Stimulated activated CD4-positive, alpha-beta T cell treated with anti-CD3 and anti-CD28 coated beads, Interleukin-4, amount 100 ng/mL, for 48 hours (primary cell): ENCODE data around the gene METTL21A.
"Not testable (repeated sequence)": the region's sequence is repeated elsewhere in the genome, so short reads cannot be mapped to it uniquely, and the experiment has no call there.

Experiments used
- DNase-seq, 2 donors: peaks; one replicate each; pipeline ENCODE4 v3.0.0-alpha.2; 2020; ENCODE audit warnings: low read depth in 2 of 2

Gene METTL21A

DNA sequence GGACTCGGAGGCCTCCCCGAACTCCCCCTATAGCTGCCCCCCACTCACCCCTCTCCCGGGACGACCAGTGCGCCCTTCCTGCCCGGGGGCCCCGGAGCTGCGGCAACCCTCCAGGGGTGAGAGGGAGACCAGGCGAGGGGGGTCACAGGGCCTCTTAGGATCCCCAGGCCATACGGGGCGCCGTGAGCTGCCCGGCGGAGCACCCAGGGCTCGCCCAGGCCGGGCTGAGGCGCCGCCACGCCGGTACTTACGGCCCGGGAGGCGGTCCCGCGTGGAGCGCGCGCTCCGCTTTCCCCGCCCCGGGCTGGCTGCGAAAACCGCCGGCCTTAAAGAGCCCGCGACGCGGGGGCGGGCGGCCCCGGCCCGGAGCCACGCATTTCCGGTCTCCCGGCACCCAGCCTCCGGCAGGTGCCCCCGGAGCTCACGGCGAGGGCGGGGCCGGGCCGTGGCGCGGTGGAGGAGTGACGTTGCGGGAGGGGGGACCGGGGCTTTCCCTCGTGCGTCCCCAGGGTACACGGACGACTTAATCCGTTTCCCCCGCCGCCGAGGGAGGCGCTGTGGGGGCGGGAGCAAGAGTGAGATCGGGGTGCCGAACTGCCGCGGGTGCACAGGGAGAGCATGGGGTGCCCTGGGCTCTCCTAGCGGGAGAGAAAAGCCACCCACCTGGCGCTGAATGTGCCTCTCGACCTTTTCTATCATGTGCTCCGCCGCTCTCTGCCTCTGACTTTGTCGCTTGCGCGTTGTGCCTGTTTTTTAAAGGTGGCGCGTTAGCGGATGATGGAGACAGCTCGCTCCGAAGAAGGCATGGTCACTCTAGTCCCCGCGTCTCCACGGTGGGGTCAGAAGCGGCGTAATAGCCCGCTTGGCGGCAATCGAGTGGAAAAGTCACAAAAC is at the start of gene METTL21A:
Gene METTL21A (minus strand): TSS at position 381 of the 894 bp plus-strand sequence. CDS start 1,019 bp downstream, outside the sequence.
- peak; percentile 82 to 91 for DNase-seq

DNA sequence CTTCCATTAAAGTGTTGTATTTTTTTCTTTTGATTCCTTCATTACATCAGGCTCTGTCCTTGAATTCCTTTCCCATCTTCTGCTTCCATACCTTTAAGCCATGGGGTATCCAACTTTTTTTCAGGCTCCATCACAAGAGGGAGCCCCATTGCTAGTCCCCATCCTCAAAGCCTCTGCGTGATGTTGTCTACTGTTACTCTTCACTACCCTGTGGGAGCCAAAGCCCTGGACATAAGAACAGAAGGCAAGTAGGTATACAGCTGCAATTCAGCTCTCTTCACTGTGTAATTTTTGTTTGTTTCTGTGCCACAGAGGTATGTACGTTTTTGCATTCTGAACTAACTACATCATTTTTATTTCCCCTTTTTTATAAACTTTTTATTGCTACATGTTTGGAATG is 49.6 kb upstream of the METTL21A start:
- no peak for DNase-seq

DNA sequence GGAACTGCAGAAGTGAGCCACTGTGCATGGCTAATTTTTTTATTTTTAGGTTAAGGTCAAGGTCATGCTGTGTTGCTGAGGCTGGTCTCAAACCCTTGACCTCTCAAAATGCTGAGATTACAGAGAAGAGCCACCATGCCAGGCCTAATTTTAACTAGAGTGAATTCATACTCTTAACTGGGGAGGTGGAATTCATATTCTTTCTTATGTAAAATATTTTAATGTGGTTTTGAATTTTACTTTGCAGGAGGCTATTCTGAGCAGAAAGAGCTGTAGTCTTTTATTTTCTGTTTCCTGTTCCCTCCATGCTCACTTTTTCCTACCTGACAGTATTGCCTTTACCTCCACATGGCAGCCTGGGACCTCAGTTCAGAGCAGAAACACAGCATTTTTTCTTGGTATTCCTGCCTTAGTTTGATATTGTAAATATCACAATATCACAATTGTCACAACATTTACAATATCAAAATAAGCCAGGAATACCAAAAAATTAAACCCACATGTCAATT is 49.1 kb upstream of the METTL21A start:
- DNase-seq: no peak

DNA sequence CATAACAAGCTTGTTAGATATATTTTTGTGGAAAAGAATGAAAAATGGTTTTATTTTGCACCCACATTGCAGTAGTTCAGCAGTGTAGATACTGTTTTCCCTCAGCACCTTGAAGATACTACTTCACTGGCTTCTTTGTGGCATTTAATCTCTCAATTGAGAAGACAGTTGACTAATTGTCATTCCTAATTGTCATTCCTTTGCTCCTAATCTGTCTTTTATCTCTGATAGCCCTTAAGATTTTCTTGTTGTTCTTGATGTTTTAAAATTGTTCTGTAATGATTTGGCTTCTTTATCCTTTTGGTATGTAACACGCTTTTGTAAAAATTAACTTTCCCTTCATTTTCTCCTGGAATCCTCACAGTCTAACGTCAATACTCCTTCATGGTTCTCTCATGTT is 48.2 kb upstream of the METTL21A start:
- no peak for DNase-seq

DNA sequence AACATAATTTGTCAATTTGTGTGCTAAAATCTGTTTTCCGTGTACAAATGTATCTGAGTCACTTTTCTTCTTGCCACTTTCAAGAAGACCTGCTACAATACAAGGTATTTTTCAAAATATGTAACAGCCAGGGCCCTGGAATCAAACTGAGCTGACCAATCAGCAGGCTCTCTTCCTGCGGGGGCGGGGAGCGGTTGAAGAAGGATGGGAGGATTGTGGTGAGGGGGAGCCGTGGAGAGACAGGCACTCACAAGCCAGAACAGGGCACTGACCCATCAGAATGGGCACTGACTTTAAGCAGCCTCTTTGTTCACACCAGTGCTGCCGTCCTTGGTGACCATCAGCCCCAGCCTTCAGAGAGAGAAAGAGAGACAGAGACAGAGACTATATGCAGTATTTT is 45.7 kb upstream of the METTL21A start:
- no peak for DNase-seq

DNA sequence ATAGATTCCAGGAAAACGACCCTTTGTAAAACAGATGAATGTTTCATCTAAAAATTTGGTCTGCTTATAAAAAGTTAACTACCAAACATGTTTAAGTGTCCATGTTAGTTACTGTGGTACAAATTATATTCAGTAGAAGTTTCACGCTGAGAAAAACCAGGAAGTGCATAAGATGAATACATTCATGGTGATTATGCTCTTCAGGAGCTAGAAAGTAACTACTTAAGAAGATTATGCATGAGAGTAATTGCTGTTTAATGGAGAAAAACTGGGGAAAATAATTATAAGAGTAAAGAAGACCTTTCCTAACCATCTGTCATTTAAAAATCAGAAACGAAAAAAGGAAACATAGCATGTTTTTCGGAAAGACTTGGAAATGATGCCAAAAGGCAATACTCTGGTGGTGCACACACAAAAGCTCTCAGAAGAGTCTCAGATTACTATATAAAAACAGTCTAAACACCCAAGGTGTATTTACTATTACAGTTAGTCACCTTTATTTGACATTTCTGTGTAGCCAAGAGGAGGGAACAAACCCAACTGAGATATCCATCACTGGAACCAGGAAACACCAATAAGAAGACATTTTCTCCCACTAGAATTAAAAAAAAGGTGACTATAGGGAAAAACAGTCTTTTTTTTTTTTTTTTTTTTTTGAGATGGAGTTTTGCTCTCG is 38.8 kb upstream of the METTL21A start:
- no peak for DNase-seq

DNA sequence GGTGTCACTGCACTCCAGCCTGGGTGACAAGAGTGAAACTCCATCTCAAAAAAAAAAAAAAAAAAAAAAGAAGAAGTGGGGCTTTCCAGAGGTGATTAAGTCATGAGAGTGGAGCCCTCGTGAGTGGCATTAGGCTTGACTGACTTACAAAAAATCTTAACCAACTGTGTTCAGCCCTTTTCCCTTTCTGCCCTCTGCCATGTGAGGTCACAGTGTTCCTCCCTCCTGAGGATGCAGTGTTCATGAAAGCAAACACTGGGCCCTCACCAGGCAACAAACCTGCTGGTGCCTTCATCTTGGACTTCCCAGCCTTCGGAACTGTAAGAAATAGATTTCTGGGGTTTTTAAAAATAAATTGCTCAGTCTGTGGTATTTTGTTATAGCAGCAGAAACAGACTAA is 37.0 kb upstream of the METTL21A start:
- no peak for DNase-seq

DNA sequence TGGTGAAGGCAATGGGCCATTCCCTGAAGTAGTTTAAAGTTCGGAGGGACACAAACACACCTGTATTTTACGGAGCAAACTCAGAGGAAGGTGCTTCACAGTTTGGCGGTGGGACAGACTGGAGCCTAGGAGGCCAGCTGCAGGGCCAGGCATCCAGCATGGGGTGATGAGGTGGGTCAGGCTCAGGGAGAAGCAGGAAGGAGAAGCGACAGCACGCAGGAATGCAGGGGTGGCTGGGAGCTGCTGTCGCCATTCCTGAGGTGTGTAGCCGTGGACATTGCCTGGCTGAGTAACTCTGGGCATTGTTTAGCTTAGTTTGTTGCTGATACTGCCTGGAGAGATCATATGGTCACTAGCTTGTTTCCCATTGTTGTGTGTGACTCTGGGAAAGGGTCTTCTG is 35.8 kb upstream of the METTL21A start:
- DNase-seq: no peak

DNA sequence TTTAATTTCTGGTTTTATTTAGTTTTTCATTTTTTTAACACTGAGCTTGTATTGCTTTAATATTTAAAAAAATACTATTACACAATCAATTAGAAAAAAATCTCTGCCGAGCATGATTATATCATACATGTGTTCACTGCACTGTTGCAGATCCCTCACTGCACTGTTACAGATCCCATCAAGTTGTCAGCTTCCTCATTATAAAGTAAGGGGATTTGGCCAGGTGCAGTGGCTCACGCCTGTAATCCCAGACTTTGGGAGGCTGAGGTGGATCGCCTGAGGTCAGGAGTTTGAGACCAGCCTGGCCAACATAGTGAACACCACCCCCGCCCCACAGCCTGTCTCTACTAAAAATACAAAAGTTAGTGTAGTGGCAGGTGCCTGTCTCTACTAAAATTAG is 33.0 kb upstream of the METTL21A start:
- no peak for DNase-seq

DNA sequence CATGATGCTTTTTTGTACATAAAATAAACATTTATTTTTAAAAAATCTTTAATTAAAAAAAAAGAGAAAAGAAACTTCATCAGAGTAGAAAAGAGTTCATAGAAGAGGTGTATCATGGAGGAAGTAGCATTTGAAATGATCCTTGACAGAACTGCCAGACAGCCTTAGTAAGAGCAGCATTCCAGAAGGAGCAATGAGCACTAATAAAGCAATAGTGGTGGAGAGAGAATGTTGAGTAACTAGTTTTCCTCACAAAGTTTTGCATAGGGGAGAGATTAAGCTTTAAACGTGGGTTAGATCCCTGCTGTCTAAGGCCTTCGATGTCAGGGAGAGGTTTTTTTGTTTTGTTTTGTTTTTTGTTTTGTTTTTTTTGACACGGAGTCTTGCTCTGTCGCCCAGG is 29.8 kb upstream of the METTL21A start:
- no peak for DNase-seq

DNA sequence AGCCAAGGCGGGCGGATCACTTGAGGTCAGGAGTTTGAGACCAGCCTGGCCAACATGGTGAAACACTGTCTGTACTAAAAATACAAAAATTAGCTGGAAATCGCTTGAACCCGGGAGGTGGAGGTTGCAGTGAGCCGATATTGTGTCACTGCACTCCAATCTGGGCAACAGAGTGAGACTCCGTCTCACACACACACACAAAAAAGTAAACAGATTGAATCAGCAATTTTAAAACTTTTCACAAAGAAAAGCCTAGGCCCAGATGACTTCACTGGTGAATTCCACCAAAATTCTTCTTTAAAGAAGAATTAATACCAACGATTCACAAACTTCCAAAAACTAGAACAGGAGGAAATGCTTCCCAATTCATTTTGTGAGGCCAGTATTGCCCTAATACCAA is 21.4 kb upstream of the METTL21A start:
- not testable (repeated sequence) for DNase-seq

DNA sequence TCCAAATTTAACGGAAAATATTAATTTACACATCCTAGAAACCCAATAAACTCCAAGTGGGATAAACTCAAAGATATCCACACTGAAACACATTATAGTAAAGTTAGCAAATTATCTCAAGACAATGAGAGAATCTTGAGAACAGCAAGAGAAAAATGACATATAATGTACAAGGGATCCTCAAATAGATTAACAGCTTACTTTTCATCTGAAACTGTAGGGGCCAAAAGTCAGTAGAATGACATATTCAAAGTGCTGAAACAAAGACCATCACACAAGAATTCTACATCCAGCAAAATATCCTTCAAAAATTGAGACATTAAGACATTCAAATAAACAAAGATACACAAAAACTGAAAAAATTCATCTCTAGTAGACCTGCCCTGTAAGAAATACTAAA is 18.7 kb upstream of the METTL21A start:
- no peak for DNase-seq

DNA sequence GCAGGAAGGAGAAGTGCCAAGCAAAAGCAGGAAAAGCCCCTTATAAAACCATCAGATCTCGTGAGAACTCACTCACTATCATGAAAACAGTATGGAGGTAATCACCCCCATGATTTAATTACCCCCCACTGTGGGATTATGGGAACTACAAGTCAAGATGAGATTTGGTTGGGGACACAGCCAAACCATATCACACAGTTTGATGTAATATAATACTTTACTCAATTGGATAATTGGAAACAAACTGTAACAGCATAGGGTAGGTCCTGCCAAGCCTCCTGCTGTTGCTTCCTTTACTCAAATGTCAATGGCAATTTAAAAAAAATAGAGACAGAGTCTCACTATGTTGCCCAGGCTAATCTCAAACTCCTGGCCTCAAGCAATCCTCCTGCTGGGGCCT is 15.5 kb upstream of the METTL21A start:
- DNase-seq: no peak

DNA sequence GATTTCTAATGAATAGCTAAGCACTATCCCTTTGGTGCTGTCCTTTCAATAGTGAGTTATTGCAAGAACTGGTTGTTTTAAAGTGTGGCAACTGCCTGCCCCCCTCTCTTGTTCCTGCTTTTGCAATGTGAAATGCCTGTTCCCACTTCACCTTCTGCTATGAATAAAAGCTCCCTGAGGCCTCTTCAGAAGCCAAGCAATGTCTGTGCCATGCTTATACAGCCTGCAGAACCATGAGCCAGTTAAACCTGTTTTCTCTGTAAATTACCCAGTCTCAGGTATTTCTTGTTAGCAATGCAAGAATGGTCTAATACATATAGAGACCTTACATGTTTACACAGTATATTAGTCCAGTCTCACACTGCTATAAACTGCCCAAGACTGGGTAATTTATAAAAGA is 15.0 kb upstream of the METTL21A start:
- DNase-seq: no peak

DNA sequence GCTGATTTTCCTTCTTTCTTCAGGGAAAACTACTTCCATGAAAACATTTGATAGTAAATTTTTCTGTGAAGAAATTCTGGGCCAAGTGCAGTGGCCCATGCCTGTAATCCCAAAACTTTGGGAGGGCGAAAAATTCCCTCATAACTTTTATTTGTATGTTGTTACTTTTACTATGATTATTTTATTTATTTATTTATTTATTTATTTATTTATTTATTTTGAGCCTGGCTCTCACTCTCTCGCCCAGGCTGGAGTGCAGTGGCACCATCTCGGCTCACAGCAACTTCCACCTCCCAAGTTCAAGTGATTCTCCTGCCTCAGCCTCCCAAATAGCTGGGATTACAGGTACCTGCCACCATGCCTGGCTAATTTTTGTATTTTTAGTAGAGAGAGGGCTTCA is 14.1 kb upstream of the METTL21A start:
- DNase-seq: not testable (repeated sequence)

DNA sequence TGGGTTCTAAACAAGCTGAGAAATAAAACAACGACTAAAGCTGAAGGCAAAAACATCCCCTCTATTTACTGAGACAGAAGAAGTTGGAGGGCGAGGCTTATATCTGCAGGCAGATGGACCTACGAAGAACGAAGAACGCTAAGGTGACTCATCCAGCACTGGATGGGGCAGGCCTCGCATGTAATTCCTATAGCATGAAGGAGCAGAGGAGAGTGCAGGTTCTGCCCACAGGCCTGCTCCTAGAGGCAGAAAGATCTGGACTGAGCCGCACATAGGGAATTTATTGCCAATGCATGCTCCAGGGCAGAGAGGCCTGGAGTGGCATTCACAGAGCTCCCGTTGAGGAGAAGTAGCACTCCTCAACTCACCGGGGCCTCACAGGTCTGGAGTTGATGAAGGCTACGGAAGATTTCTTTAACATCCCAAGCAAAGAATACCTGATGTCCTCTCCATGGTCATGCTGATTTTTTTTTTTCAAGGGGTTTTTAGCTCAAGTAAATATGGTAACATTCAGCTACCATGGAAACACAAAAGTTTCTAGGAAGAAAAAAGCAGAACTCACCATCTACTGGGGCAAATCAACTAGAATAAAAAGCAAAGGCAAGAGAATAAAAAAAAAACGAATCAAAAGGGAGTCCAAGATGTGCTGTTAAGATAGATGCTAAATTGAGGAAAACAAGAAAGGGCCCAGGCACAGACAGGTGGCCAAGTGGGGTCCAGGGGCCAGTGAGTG is 10.4 kb upstream of the METTL21A start:
- no peak for DNase-seq

DNA sequence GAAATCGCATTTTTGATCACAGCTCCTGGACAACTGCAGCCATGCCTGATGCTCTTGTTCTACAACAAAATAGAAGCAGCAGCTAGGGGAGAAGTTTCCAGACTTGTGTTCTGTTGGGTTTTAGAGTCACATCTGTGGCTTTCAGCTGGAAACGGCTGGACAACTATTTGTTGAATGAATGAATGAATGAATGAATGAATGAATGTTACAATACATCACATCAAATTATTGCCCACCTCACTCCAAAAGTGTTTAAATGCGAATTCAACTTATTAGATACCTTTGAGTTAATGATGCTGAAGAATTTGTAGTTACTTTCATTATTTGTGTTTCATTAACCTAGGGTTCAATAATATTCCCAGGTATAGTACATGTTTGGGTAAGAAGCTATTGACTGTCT is 8.5 kb upstream of the METTL21A start:
- DNase-seq: no peak

DNA sequence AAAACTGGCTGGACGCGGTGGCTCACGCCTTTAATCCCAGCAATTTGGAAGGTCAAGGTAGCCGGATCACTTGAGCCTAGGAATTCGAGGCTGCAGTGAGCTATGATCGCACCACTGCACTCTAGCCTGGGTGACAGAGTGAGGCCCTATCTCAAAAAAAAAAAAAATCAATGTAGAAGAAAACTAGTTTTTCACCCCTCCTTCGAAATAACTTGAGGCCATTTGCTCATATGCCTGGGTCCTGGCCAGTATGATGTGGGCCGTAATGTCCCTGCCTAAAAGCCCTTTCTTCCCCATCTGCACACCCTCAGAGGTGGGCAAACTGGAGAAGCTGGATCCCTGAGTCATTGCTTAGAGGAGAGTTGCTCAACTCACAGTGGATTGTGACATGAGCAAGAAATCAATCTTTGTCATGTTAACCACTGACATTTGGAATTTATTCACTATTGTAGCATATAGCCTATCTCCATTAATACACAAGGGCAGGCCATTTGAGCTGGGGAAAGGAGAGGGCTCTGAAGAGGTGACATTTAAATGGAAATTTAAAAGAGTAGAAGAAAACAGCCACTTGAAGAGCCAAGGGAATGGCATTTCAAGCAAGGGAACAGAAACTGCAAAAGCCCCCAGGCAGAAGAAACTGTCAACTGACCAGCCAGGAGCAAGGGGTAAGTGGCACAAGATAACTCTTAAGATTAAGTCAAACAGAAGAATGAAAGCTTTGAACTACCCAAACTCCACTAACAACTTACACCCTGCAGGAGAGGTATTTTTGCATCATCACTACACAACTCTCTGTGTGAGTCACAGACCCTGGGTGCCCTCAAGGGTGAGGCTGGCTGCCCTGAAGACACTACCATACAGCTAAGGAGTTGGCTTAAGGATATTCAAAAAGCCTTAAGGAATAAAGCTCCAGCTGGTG is 7.6 kb upstream of the METTL21A start:
- DNase-seq: no peak

DNA sequence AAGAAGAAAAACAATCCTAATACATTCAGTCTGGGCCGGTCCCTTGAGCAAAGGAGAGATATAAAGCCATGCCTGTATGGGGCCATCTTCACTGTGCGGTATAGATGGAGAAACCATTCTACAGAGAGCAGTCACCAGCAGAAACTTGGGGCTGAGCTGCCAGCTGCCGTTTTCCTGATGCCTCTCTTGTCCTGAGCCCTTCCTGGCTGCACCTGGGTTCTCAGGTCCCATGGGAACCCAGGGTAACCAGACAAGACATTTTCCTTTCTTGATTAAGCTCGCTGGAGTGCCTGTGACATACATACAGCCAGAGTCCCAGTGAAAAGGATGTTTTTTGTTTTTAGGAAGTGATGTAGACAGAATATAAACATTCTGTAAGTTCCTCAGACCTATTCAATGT is 5.3 kb upstream of the METTL21A start:
- DNase-seq: no peak

DNA sequence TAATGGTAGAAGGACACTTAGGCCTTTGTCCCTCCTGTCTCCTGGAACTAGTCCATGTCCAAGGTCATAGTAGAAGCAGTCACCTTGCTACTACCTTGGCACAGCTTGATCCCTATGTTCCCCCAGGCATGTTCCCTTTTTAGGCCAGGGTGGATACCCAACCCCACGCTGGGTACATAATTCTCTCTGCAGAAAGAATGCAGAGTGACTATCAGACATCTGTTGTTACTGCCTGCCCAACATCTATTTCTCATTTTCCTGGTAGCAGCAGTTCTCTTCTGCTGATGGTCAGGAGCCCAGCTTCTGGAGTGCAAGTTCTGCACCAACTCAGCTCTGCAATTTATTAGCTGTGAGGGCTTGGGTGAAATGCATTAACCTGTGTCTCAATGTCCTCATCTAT is 4.4 kb upstream of the METTL21A start:
- DNase-seq: no peak
